Measurements from ENCODE around the gene LYSMD1. TPM values are rescaled to one million over a fixed set of nuclear protein-coding genes. Genes with fewer than 3 reads are reported as not detected.

Gene LYSMD1
- total RNA-seq, 4 donors from 2014 or later = 13.4 to 19.7 (median 15.7) TPM

- intact Hi-C loops (cut with DNase I) = no loop called here
- Histone ChIP-seq H3K4me3 (replicated peaks in 1 of 3) (no peak overlapping the region), H3K27ac (no peak overlapping the region)
These were observed 21.5 kb upstream of the LYSMD1 start for GRCh38 chr1:151187205-151187604.

GRCh38 chr1:151184211-151184610 is 18.5 kb upstream of the LYSMD1 start:
- Histone ChIP-seq H3K9me3 (no peaks in the 10 kb centered on the region), H3K27me3 (no peaks in the 10 kb centered on the region), H3K27ac (no peak overlapping the region), H3K4me1 (peaks cover 10 to 11% of the 10 kb centered on the region in 2 donors), H3K36me3 (peaks cover 50 to 59% of the 10 kb centered on the region in 2 donors), H3K4me3 (replicated peaks in 1 of 3) (no peak overlapping the region)
- WGBS, 2 donors = 96% methylated on average over 10 of the region's 10 CpGs
- no peak for DNase-seq
- intact Hi-C loops (cut with DNase I) = no loop called here
- TF ChIP-seq POLR2A (IDR thresholded peaks at IDR 0.05) = no peak
- TF ChIP-seq, protein P1, sequence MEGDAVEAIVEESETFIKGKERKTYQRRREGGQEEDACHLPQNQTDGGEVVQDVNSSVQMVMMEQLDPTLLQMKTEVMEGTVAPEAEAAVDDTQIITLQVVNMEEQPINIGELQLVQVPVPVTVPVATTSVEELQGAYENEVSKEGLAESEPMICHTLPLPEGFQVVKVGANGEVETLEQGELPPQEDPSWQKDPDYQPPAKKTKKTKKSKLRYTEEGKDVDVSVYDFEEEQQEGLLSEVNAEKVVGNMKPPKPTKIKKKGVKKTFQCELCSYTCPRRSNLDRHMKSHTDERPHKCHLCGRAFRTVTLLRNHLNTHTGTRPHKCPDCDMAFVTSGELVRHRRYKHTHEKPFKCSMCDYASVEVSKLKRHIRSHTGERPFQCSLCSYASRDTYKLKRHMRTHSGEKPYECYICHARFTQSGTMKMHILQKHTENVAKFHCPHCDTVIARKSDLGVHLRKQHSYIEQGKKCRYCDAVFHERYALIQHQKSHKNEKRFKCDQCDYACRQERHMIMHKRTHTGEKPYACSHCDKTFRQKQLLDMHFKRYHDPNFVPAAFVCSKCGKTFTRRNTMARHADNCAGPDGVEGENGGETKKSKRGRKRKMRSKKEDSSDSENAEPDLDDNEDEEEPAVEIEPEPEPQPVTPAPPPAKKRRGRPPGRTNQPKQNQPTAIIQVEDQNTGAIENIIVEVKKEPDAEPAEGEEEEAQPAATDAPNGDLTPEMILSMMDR (IDR thresholded peaks at IDR 0.05) = no peak

More at GRCh38 chr1:151187205-151187604, 21.5 kb upstream of the LYSMD1 start:
- Histone ChIP-seq H3K36me3 (peaks cover 32% of the 10 kb centered on the region in 2 donors), H3K27me3 (no peaks in the 10 kb centered on the region), H3K9me3 (no peaks in the 10 kb centered on the region), H3K4me1 (peaks cover 11 to 15% of the 10 kb centered on the region in 2 donors)
- TF ChIP-seq, protein P1 (IDR thresholded peaks at IDR 0.05) = no peak
- no peak for TF ChIP-seq POLR2A (IDR thresholded peaks at IDR 0.05)
- WGBS, 2 donors = 92 to 100% methylated on average over 1 of the region's 1 CpG
- no peak for DNase-seq

- DNase-seq = no peak
- intact Hi-C loops (cut with DNase I) = no loop called here
- no peaks in the 10 kb centered on the region for H3K4me1 ChIP-seq
- WGBS, 2 donors = 96% methylated on average over 17 of the region's 17 CpGs
- H3K4me3 ChIP-seq (replicated peaks in 1 of 3) = no peak overlapping the region
- H3K36me3 ChIP-seq = peaks cover 33 to 60% of the 10 kb centered on the region in 2 donors
- H3K27me3 ChIP-seq = no peaks in the 10 kb centered on the region
- H3K9me3 ChIP-seq = no peaks in the 10 kb centered on the region
- TF ChIP-seq, protein P1 (IDR thresholded peaks at IDR 0.05) = no peak
- no peak for TF ChIP-seq POLR2A (IDR thresholded peaks at IDR 0.05)
- H3K27ac ChIP-seq = no peak overlapping the region
These were observed 10.9 kb upstream of the LYSMD1 start for GRCh38 chr1:151176514-151177045.

DNA sequence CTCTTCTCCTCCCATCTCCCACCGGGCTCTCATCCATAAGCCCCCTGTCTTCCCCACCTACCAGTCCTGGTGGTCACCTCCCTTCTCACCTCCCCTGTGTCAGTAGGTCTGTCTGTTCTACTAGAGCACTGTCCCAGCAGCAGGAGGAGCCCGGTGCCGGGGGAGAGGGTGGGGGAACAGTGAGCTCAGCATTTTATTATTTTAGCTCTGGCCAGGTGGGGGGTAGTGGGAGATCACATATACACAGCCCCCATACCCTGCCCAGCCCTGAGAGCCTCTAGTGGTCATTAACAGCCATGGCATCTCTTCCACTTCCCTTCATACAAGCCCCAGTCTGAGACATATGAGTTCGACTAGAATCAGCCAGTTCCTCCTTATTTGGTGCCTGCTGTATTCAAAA is 10.2 kb upstream of the LYSMD1 start, which contains the start of gene TMOD4:
Gene TMOD4 (minus strand): TSS at position 119 of the 400 bp plus-strand sequence. CDS start 1,106 bp downstream, outside the sequence.
- H3K27ac ChIP-seq = no peak within 1 kb of the TSS
- no peak within 1 kb of the TSS for H3K4me3 ChIP-seq (replicated peaks in 1 of 3)
- peaks cover 26 to 53% of the 10 kb centered on the region in 2 donors for H3K36me3 ChIP-seq
- no peaks in the 10 kb centered on the region for H3K9me3 ChIP-seq
- intact Hi-C loops (cut with DNase I) = no loop called here
- TF ChIP-seq, protein P1 (IDR thresholded peaks at IDR 0.05) = peak in 1 of 6 experiments; percentile 39
- no peak for TF ChIP-seq POLR2A (IDR thresholded peaks at IDR 0.05)
- H3K4me1 ChIP-seq = no peaks in the 10 kb centered on the region
- H3K27me3 ChIP-seq = no peaks in the 10 kb centered on the region
- 56 to 63% methylated on average over 4 of the region's 4 CpGs for WGBS, 2 donors
- no peak for DNase-seq

DNA sequence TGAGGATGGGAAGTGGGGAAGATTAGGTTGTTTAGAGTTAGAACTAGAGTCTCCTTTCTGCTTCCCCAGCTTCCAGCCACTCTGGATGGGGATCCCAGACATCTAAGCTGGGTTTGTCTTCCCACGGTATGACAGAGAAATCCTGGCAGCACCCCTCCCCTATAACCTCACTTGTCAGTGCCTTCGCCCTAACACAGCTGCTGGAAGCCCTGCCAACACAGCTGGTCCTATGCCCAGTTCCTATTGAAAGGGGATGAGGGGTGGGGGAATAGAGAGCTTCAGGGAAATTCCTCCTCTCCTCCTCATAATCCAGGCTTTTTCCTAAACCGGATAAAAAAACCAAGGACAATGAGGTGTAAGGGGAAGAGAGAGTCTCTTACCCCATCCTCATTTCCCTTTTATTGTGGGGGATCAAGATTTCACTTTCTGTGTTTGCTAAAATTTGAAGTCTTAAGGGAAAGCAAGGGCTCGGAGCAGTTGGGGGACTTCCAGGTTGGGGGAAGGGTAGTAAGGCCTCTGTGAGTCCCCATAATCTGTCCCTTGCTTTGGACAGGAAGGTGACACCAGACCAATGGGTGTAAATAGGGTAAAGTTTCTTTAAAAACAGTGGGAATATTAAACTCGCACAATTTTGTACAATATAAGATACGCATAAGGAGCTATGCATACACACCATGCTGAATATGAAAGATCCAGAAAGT is 9.5 kb upstream of the LYSMD1 start:
- H3K4me1 ChIP-seq = no peaks in the 10 kb centered on the region
- DNase-seq = no peak
- no peak overlapping the region for H3K4me3 ChIP-seq (replicated peaks in 1 of 3)
- H3K36me3 ChIP-seq = peaks cover 21 to 49% of the 10 kb centered on the region in 2 donors
- TF ChIP-seq, protein P1 (IDR thresholded peaks at IDR 0.05) = no peak
- TF ChIP-seq POLR2A (IDR thresholded peaks at IDR 0.05) = no peak
- WGBS, 2 donors = 78 to 80% methylated on average over 6 of the region's 6 CpGs
- H3K27ac ChIP-seq = no peak overlapping the region
- H3K9me3 ChIP-seq = no peaks in the 10 kb centered on the region
- no peaks in the 10 kb centered on the region for H3K27me3 ChIP-seq
- intact Hi-C loops (cut with DNase I) = no loop called here

All from thyroid gland (tissue), 4 donors.